H1 (cell line): ENCODE data around the gene RNF10. TPM values are rescaled to one million over a fixed set of nuclear protein-coding genes. Genes with fewer than 3 reads are reported as not detected.

ENCODE experiments used
- CTCF ChIA-PET: fragments of 300-600 bp; sonication (Branson Sonifier 250); formaldehyde crosslinking; loops from one replicate; lab custom pipeline; 2021; ENCODE audit not compliant: partially characterized antibody; lab: Charles Lee
- POLR2A ChIA-PET: fragments of 300-600 bp; sonication (Branson Sonifier 250); formaldehyde crosslinking; loops from one replicate; lab custom pipeline; 2021; ENCODE audit warnings: inconsistent platforms; ENCODE audit not compliant: partially characterized antibody; lab: Charles Lee
- DNase-seq, 2 experiments: peaks; one replicate each; pipeline versions ENCODE4 v3.0.0 to v3.0.0-alpha.2; 2010 to 2022; ENCODE audit warnings: low spot score in 2 of 2, low read depth in 1 of 2, mixed read lengths in 1 of 2
- FAIRE-seq: peaks from 2 replicates; lab custom pipeline; 2011; peaks lifted over from hg19 to GRCh38; lab: Jason Lieb, UNC
- H2AFZ ChIP-seq: 2 replicates; pipeline ENCODE4 v1.8.1; 2012; ENCODE audit warnings: low read length, inconsistent platforms
- H2AK5ac ChIP-seq: 2 replicates; pipeline ENCODE4 v1.6.1; 2013; ENCODE audit warnings: low read depth, low read length
- H2BK120ac ChIP-seq: replicated peaks from 2 replicates; pipeline ENCODE3; 2013; ENCODE audit warnings: low read depth, low read length, inconsistent platforms
- H2BK12ac ChIP-seq: 2 replicates; pipeline ENCODE4 v1.6.1; 2013; ENCODE audit warnings: low read depth, low read length
- H2BK15ac ChIP-seq: 2 replicates; pipeline ENCODE4 v1.6.1; 2013; ENCODE audit warnings: low read length
- H2BK20ac ChIP-seq: 2 replicates; pipeline ENCODE4 v1.6.1; 2013; ENCODE audit warnings: low read length
- H2BK5ac ChIP-seq: 2 replicates; pipeline ENCODE4 v1.6.1; 2013; ENCODE audit warnings: low read depth, low read length
- H3K14ac ChIP-seq: 2 replicates; pipeline ENCODE4 v1.6.1; 2013; ENCODE audit warnings: inconsistent platforms; ENCODE audit not compliant: insufficient read length
- H3K18ac ChIP-seq: 2 replicates; pipeline ENCODE4 v1.6.1; 2013; ENCODE audit warnings: low read length; ENCODE audit errors: extremely low read depth
- H3K23ac ChIP-seq: 2 replicates; pipeline ENCODE4 v1.6.1; 2013; ENCODE audit warnings: inconsistent platforms; ENCODE audit not compliant: insufficient read length
- H3K23me2 ChIP-seq: 2 replicates; pipeline ENCODE4 v1.6.1; 2013; ENCODE audit warnings: low read depth, low read length
- H3K27ac ChIP-seq: 2 replicates; pipeline ENCODE4 v1.6.1; 2011; ENCODE audit warnings: low read depth, low read length, inconsistent platforms
- H3K27me3 ChIP-seq, 4 experiments: replicated peaks in 1 of 4; 1 replicate in 1 of 4; 2 replicates in 3 of 4; pipeline versions ENCODE4 v1.6.1 to v1.8.1; 2011 to 2013; ENCODE audit warnings: low read length in 3 of 4, mild to moderate bottlenecking in 3 of 4, inconsistent platforms in 2 of 4, mixed read lengths in 2 of 4, moderate library complexity in 1 of 4; ENCODE audit not compliant: control insufficient read depth in 3 of 4, insufficient read depth in 3 of 4; ENCODE audit errors: extremely low read depth in 1 of 4
- H3K36me3 ChIP-seq, 4 experiments: 2 replicates each; pipeline versions ENCODE4 v1.6.1 to v1.8.1; 2011 to 2013; ENCODE audit warnings: mild to moderate bottlenecking in 4 of 4, low read length in 3 of 4, moderate library complexity in 2 of 4, control low read depth in 1 of 4, inconsistent platforms in 1 of 4; ENCODE audit not compliant: insufficient read depth in 4 of 4, control insufficient read depth in 2 of 4
- H3K4ac ChIP-seq: replicated peaks from 2 replicates; pipeline ENCODE3; 2013; ENCODE audit warnings: low read length, low read depth, mixed read lengths, inconsistent platforms; ENCODE audit not compliant: insufficient read length
- H3K4me1 ChIP-seq, 4 experiments: replicated peaks in 1 of 4; 1 replicate in 1 of 4; 2 replicates in 3 of 4; pipeline versions ENCODE4 v1.6.1 to v1.8.1; 2011 to 2013; ENCODE audit warnings: low read length in 3 of 4, inconsistent platforms in 2 of 4, mixed read lengths in 1 of 4; ENCODE audit not compliant: insufficient read depth in 4 of 4, control insufficient read depth in 3 of 4
- H3K4me2 ChIP-seq, 2 experiments: 2 replicates each; pipeline versions ENCODE4 v1.6.1 to v1.8.1; 2011 to 2013; ENCODE audit warnings: low read depth in 2 of 2, low read length in 2 of 2, control low read depth in 1 of 2, inconsistent platforms in 1 of 2, mild to moderate bottlenecking in 1 of 2; ENCODE audit not compliant: insufficient read depth in 1 of 2
- H3K4me3 ChIP-seq, 4 experiments: fragments of 200-600, 300-600 bp in 1 of 4; sonication (generic), shearing (Covaris generic), sonication (Bioruptor Twin) in 1 of 4; 2 replicates each; pipeline versions ENCODE4 v1.5.1 to v1.8.1; 2011 to 2016; ENCODE audit warnings: low read length in 4 of 4, low read depth in 3 of 4, control low read depth in 2 of 4, inconsistent platforms in 2 of 4, mild to moderate bottlenecking in 2 of 4, mixed read lengths in 1 of 4, moderate library complexity in 1 of 4; ENCODE audit not compliant: insufficient read depth in 2 of 4; ENCODE audit errors: extremely low read depth in 1 of 4
- H3K56ac ChIP-seq: replicated peaks from 2 replicates; pipeline ENCODE3; 2013; ENCODE audit warnings: low read depth, mild to moderate bottlenecking, mixed read lengths, low read length, inconsistent platforms; ENCODE audit not compliant: insufficient read length
- H3K79me1 ChIP-seq: 2 replicates; pipeline ENCODE4 v1.6.1; 2013; ENCODE audit warnings: low read depth, low read length, control low read depth
- H3K79me2 ChIP-seq, 2 experiments: 2 replicates each; pipeline versions ENCODE4 v1.6.1 to v1.8.1; 2012 to 2013; ENCODE audit warnings: low read length in 2 of 2, mild to moderate bottlenecking in 2 of 2, inconsistent platforms in 1 of 2; ENCODE audit not compliant: insufficient read depth in 2 of 2, control insufficient read depth in 1 of 2
- H3K9ac ChIP-seq, 4 experiments: replicated peaks in 1 of 4; 1 replicate in 1 of 4; 2 replicates in 3 of 4; pipeline versions ENCODE4 v1.6.1 to v1.8.1; 2011 to 2013; ENCODE audit warnings: low read depth in 3 of 4, low read length in 3 of 4, control low read depth in 2 of 4, mild to moderate bottlenecking in 2 of 4, moderate library complexity in 2 of 4, inconsistent platforms in 1 of 4; ENCODE audit errors: extremely low read depth in 1 of 4
- H3K9me3 ChIP-seq, 2 experiments: 2 replicates each; pipeline versions ENCODE4 v1.6.1 to v1.8.1; 2012 to 2013; ENCODE audit warnings: mild to moderate bottlenecking in 2 of 2, moderate library complexity in 2 of 2, control low read depth in 1 of 2, inconsistent platforms in 1 of 2, low read depth in 1 of 2, low read length in 1 of 2, mixed read lengths in 1 of 2; ENCODE audit not compliant: insufficient read depth in 2 of 2
- H4K20me1 ChIP-seq, 2 experiments: replicated peaks in 1 of 2; 2 replicates each; pipeline versions ENCODE3 to v1.8.1; 2011 to 2013; ENCODE audit warnings: inconsistent platforms in 2 of 2, low read length in 2 of 2, mild to moderate bottlenecking in 1 of 2; ENCODE audit not compliant: insufficient read depth in 2 of 2, control insufficient read depth in 1 of 2
- H4K5ac ChIP-seq: 2 replicates; pipeline ENCODE4 v1.6.1; 2013; ENCODE audit warnings: low read length, low read depth, mixed read lengths, inconsistent platforms; ENCODE audit not compliant: insufficient read length
- H4K8ac ChIP-seq: 2 replicates; pipeline ENCODE4 v1.8.0; 2013; ENCODE audit warnings: mild to moderate bottlenecking, moderate library complexity, low read length, inconsistent platforms; ENCODE audit not compliant: insufficient read depth; ENCODE audit errors: extremely low read depth
- H4K91ac ChIP-seq: replicated peaks from 2 replicates; pipeline ENCODE3; 2013; ENCODE audit warnings: low read length, mixed read lengths, inconsistent platforms; ENCODE audit not compliant: insufficient read length
- HDAC6 ChIP-seq: IDR thresholded peaks from one replicate; pipeline ENCODE4 v1.7.1; 2012; ENCODE audit warnings: low read depth, mild to moderate bottlenecking, inconsistent platforms, low read length, moderate library complexity
- YY1 ChIP-seq: IDR thresholded peaks from 2 replicates; pipeline ENCODE4 v1.6.1; 2011; ENCODE audit warnings: low read depth, mild to moderate bottlenecking, low read length
- whole genome bisulfite sequencing, 2 experiments: shearing (Covaris generic) in 1 of 2; methylation state at CpG; one replicate each; pipeline versions ENCODE4 v1.1.6 to v1.1.7; 2013 to 2015; ENCODE audit warnings: low lambda C conversion rate in 2 of 2, mixed read lengths in 2 of 2, inconsistent platforms in 1 of 2, low coverage in 1 of 2, missing lambda C conversion rate in 1 of 2; ENCODE audit not compliant: insufficient replicate concordance in 2 of 2, insufficient coverage in 1 of 2, insufficient read length in 1 of 2; ENCODE audit errors: extremely low coverage in 1 of 2, missing lambda C conversion rate in 1 of 2; 5-methylcytosine and 5-hydroxymethylcytosine counted together
- polyA plus RNA-seq, 7 experiments: library from polyadenylated mRNA; depleted of rRNA in 3 of 7; stranded (reverse) in 5 of 7; unstranded in 2 of 7; fragments of >200 nt in 5 of 7; fragments of 200-250 nt in 2 of 7; gene quantifications; 1 replicate in 5 of 7; 2 replicates in 1 of 7; 4 replicates in 1 of 7; pipeline versions ENCODE4 v1.2.1 to v1.2.3, GENCODE V29; 2011 to 2013; ENCODE audit warnings: missing spikeins in 2 of 7, mixed read lengths in 2 of 7
- total RNA-seq: library from RNA; stranded (reverse); fragmentation: NEBNext Ultra II Directional; extraction: Animal tissue kit (Norgen Biotek cat#: 25700); gene quantifications from 2 replicates; pipeline ENCODE4 v1.2.1, GENCODE V29; 2021

Gene RNF10
- total and polyA plus RNA-seq, 2 of the 8 experiments (the other 6 are each of a cell fraction or from before 2014, with no cell fraction given) = 71.6 to 171 TPM

GRCh38 chr12:120515496-120515895, 18.7 kb upstream of the RNF10 start:
- H2BK15ac ChIP-seq = no peak overlapping the region
- H3K27me3 ChIP-seq = no peaks in the 10 kb centered on the region
- H3K79me1 ChIP-seq = 0 out of 2 replicates have a peak, but pooled peaks cover 2% of the 10 kb centered on the region
- no peak overlapping the region for H4K5ac ChIP-seq
- H3K79me2 ChIP-seq = no peaks in the 10 kb centered on the region
- FAIRE-seq = no peak
- H3K36me3 ChIP-seq = peaks cover 8 to 31% (median 17%) of the 10 kb centered on the region in 4 experiments; a peak in 7 of 8 replicates
- no peaks in the 10 kb centered on the region for H3K9me3 ChIP-seq
- no peak overlapping the region for H3K56ac ChIP-seq
- no peak overlapping the region for H3K9ac ChIP-seq
- no peak overlapping the region for H2BK12ac ChIP-seq
- H4K91ac ChIP-seq = no peak overlapping the region
- no peak overlapping the region for H3K23ac ChIP-seq
- ChIA-PET POLR2A (interaction anchor here (1.4 to 5.1 kb wide), 4 partner anchors 9 to 20 kb away, joined by 5 to 31 read pairs (median 14); partner anchors contain the start of gene DYNLL1), CTCF (interaction anchor here (0.8 to 1.4 kb wide), 8 partner anchors 11 to 63 kb away, joined by 3 to 4 read pairs (median 3); no protein-coding TSS in a partner anchor)
- no peak overlapping the region for H3K14ac ChIP-seq
- no peak overlapping the region for H4K8ac ChIP-seq
- H3K23me2 ChIP-seq = no peaks in the 10 kb centered on the region
- no peak for DNase-seq
- H3K27ac ChIP-seq = no peak overlapping the region
- H2BK5ac ChIP-seq = no peak overlapping the region
- no peak overlapping the region for H3K4ac ChIP-seq
- WGBS, 2 experiments = 93% methylated on average over 2 of the region's 2 CpGs; no CpG with 5 or more reads in 1 of the 2 experiments
- H2BK120ac ChIP-seq = no peak overlapping the region
- no peak overlapping the region for H3K4me2 ChIP-seq
- no peak overlapping the region for H2AK5ac ChIP-seq
- H3K4me1 ChIP-seq = no peaks in the 10 kb centered on the region
- H3K18ac ChIP-seq = no peak overlapping the region
- H4K20me1 ChIP-seq = no peaks in the 10 kb centered on the region
- H3K4me3 ChIP-seq = no peak overlapping the region
- no peak overlapping the region for H2BK20ac ChIP-seq
- no peak overlapping the region for H2AFZ ChIP-seq
- TF ChIP-seq YY1 (no peak), HDAC6 (no peak)
